Left ventricle myocardium inferior (tissue), 1 donor: ENCODE data around the gene LAMTOR3. TPM values are rescaled to one million over a fixed set of nuclear protein-coding genes. Genes with fewer than 3 reads are reported as not detected.

ENCODE experiments used
- DNase-seq: peaks from one replicate; pipeline ENCODE4 v3.0.0-alpha.2; 2020
- H3K27ac ChIP-seq: fragments of 200-600 bp; replicated peaks from 2 replicates; pipeline ENCODE4 v1.8.0; 2021
- H3K27me3 ChIP-seq: fragments of 200-600 bp; 2 replicates; pipeline ENCODE4 v1.8.0; 2021; ENCODE audit warnings: low read depth
- H3K36me3 ChIP-seq: fragments of 200-600 bp; 2 replicates; pipeline ENCODE4 v1.8.0; 2021
- H3K4me1 ChIP-seq: fragments of 200-600 bp; 2 replicates; pipeline ENCODE4 v1.8.0; 2021
- H3K4me3 ChIP-seq: fragments of 200-600 bp; 2 replicates; pipeline ENCODE4 v1.8.0; 2021; ENCODE audit warnings: mild to moderate bottlenecking, moderate library complexity
- H3K9me3 ChIP-seq: fragments of 200-600 bp; replicated peaks from 2 replicates; pipeline ENCODE4 v1.8.0; 2021
- CTCF ChIP-seq: fragments of 200-600 bp; IDR thresholded peaks from 2 replicates; pipeline ENCODE4 v1.8.0; 2021; ENCODE audit warnings: antibody characterized with exemption, mild to moderate bottlenecking, borderline replicate concordance
- intact Hi-C: fragments of 100-400 bp; cut with micrococcal nuclease; formaldehyde crosslinking; loops from one replicate; pipeline ENCODE4 v1.11.0; 2022
- total RNA-seq: library from RNA; stranded (reverse); fragmentation: NEBNext Ultra II Directional; extraction: Animal tissue kit (Norgen Biotek cat#: 25700); gene quantifications from one replicate; pipeline ENCODE4 v1.2.1, GENCODE V29; 2021
- donor health status: DM: no; HTN: yes; CAD: no; lungs with severe emphysema.

LAMTOR3 gene
- total RNA-seq, 1 donor from 2014 or later = 38.5 TPM

GRCh38 chr4:99852199-99852749 is 42.0 kb downstream of the LAMTOR3 start:
- no peak overlapping the region for H3K27ac ChIP-seq
- no peaks in the 10 kb centered on the region for H3K4me1 ChIP-seq
- no peaks in the 10 kb centered on the region for H3K9me3 ChIP-seq
- DNase-seq = no peak
- no peak overlapping the region for H3K4me3 ChIP-seq
- intact Hi-C loops = no loop called here
- no peaks in the 10 kb centered on the region for H3K36me3 ChIP-seq
- no peaks in the 10 kb centered on the region for H3K27me3 ChIP-seq
- no peak for TF ChIP-seq CTCF

GRCh38 chr4:99848591-99849001 is 45.6 kb downstream of the LAMTOR3 start:
- no peak overlapping the region for H3K27ac ChIP-seq
- intact Hi-C loops = no loop called here
- no peak for DNase-seq
- H3K4me3 ChIP-seq = no peak overlapping the region
- no peaks in the 10 kb centered on the region for H3K4me1 ChIP-seq
- H3K9me3 ChIP-seq = no peaks in the 10 kb centered on the region
- H3K27me3 ChIP-seq = no peaks in the 10 kb centered on the region
- no peaks in the 10 kb centered on the region for H3K36me3 ChIP-seq
- TF ChIP-seq CTCF = no peak

- intact Hi-C loops = no loop called here
- H3K27ac ChIP-seq = no peak overlapping the region
Measured at GRCh38 chr4:99847362-99847976, 46.8 kb downstream of the LAMTOR3 start.

GRCh38 chr4:99846891-99847290 is 47.3 kb downstream of the LAMTOR3 start:
- H3K27ac ChIP-seq = no peak overlapping the region
- intact Hi-C loops = no loop called here
- no peak for DNase-seq

More at GRCh38 chr4:99847362-99847976, 46.8 kb downstream of the LAMTOR3 start:
- no peak for DNase-seq
- Histone ChIP-seq H3K9me3 (no peaks in the 10 kb centered on the region), H3K4me1 (no peaks in the 10 kb centered on the region), H3K36me3 (no peaks in the 10 kb centered on the region), H3K27me3 (no peaks in the 10 kb centered on the region), H3K4me3 (no peak overlapping the region)
- no peak for TF ChIP-seq CTCF

GRCh38 chr4:99845708-99846469 is 48.3 kb downstream of the LAMTOR3 start:
- H3K9me3 ChIP-seq = no peaks in the 10 kb centered on the region
- DNase-seq = no peak
- no peak overlapping the region for H3K27ac ChIP-seq
- H3K27me3 ChIP-seq = no peaks in the 10 kb centered on the region
- no peak overlapping the region for H3K4me3 ChIP-seq
- intact Hi-C loops = no loop called here
- TF ChIP-seq CTCF = no peak
- no peaks in the 10 kb centered on the region for H3K4me1 ChIP-seq
- H3K36me3 ChIP-seq = no peaks in the 10 kb centered on the region

More at GRCh38 chr4:99846891-99847290, 47.3 kb downstream of the LAMTOR3 start:
- Histone ChIP-seq H3K27me3 (no peaks in the 10 kb centered on the region), H3K36me3 (no peaks in the 10 kb centered on the region), H3K4me3 (no peak overlapping the region), H3K4me1 (no peaks in the 10 kb centered on the region), H3K9me3 (no peaks in the 10 kb centered on the region)
- TF ChIP-seq CTCF = no peak
